Measurements from ENCODE around the gene SLC4A8. TPM values are rescaled to one million over a fixed set of nuclear protein-coding genes. Genes with fewer than 3 reads are reported as not detected.

The SLC4A8 gene
- total RNA-seq, 1 experiment from 2014 or later = 1.4 TPM

DNA sequence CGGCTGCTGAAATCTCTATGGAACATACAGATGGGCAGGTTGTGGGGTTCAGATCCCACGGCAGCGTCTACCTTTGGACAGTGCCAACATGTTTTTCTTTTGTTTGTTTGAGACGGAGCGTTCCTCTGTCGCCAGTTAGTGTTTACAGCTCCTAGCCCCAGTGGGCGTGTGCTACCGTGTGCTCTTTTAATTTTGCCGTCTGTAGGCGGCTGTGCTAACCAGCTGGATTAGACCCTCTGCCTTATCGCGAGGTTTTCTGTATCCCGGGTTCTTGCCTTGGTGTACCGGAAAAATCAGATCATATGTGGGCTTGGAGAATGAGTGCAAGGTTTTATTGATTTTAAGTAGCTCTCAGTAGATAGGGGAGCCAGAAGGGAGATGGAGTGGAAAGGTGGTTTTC lies 23.6 kb upstream of the SLC4A8 start:
- Histone ChIP-seq H4K20me1 (ENCODE audit: insufficient read depth) (no peaks in the 10 kb centered on the region), H2AFZ (ENCODE audit: low read depth, low read length, poor library complexity, severe bottlenecking) (no peak overlapping the region), H3K79me2 (ENCODE audit: insufficient read depth, low read length) (no peaks in the 10 kb centered on the region), H3K27ac (ENCODE audit: low read depth, low read length) (no peak overlapping the region), H3K9me3 (ENCODE audit: control insufficient read depth in 1 of 2, insufficient read depth in 1 of 2, low read depth in 1 of 2, low read length in 2 of 2) (no peaks in the 10 kb centered on the region), H3K4me1 (ENCODE audit: control insufficient read depth in 1 of 2, insufficient read depth in 2 of 2, low read length in 2 of 2) (no peaks in the 10 kb centered on the region), H3K4me2 (ENCODE audit: low read length) (no peak overlapping the region), H3K36me3 (ENCODE audit: control insufficient read depth in 1 of 2, insufficient read depth in 2 of 2, low read length in 2 of 2) (no peaks in the 10 kb centered on the region), H3K9me2 (ENCODE audit: insufficient read depth) (no peaks in the 10 kb centered on the region), H3K9ac (ENCODE audit: low read length) (no peak overlapping the region), H3K4me3 (replicated peaks in 1 of 2; ENCODE audit: low read depth in 1 of 2, low read length in 2 of 2) (no peak overlapping the region), H3K27me3 (ENCODE audit: insufficient read depth, low read length) (no peaks in the 10 kb centered on the region; the same call in 1 of the 2 replicates)
- DNase-seq (ENCODE audit: low read depth, low spot score) (no peak), ATAC-seq (no peak)
- no TSS peak for BruUV-seq (replicated peaks)
- ChIA-PET CTCF (no interaction called here), POLR2A (no interaction called here), RAD21 (ENCODE audit: low non-redundant PET in 1 of 2, low total read pairs in 2 of 2, uncharacterized antibody in 2 of 2, unreplicated experiment in 2 of 2) (no interaction called here)
- intact Hi-C loops (cut with micrococcal nuclease) = no loop called here
- TF ChIP-seq POLR2A (IDR thresholded peaks at IDR 0.05; ENCODE audit: borderline replicate concordance, extremely low read depth, insufficient read depth, insufficient read length) = no peak
- TF ChIP-seq, protein P1, sequence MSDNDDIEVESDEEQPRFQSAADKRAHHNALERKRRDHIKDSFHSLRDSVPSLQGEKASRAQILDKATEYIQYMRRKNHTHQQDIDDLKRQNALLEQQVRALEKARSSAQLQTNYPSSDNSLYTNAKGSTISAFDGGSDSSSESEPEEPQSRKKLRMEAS (IDR thresholded peaks at IDR 0.05) = no peak
- TF ChIP-seq, protein P2, sequence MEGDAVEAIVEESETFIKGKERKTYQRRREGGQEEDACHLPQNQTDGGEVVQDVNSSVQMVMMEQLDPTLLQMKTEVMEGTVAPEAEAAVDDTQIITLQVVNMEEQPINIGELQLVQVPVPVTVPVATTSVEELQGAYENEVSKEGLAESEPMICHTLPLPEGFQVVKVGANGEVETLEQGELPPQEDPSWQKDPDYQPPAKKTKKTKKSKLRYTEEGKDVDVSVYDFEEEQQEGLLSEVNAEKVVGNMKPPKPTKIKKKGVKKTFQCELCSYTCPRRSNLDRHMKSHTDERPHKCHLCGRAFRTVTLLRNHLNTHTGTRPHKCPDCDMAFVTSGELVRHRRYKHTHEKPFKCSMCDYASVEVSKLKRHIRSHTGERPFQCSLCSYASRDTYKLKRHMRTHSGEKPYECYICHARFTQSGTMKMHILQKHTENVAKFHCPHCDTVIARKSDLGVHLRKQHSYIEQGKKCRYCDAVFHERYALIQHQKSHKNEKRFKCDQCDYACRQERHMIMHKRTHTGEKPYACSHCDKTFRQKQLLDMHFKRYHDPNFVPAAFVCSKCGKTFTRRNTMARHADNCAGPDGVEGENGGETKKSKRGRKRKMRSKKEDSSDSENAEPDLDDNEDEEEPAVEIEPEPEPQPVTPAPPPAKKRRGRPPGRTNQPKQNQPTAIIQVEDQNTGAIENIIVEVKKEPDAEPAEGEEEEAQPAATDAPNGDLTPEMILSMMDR (IDR thresholded peaks at IDR 0.05 in 2 of 3, conservative IDR thresholded peaks at IDR 0.05 in 1 of 3; ENCODE audit: borderline replicate concordance in 1 of 3, insufficient read depth in 1 of 3, low read depth in 2 of 3, low read length in 2 of 3) = no peak
- TF ChIP-seq POLR2AphosphoS5 (IDR thresholded peaks at IDR 0.05; ENCODE audit: low read depth, low read length) = no peak
- TF ChIP-seq, protein P3, sequence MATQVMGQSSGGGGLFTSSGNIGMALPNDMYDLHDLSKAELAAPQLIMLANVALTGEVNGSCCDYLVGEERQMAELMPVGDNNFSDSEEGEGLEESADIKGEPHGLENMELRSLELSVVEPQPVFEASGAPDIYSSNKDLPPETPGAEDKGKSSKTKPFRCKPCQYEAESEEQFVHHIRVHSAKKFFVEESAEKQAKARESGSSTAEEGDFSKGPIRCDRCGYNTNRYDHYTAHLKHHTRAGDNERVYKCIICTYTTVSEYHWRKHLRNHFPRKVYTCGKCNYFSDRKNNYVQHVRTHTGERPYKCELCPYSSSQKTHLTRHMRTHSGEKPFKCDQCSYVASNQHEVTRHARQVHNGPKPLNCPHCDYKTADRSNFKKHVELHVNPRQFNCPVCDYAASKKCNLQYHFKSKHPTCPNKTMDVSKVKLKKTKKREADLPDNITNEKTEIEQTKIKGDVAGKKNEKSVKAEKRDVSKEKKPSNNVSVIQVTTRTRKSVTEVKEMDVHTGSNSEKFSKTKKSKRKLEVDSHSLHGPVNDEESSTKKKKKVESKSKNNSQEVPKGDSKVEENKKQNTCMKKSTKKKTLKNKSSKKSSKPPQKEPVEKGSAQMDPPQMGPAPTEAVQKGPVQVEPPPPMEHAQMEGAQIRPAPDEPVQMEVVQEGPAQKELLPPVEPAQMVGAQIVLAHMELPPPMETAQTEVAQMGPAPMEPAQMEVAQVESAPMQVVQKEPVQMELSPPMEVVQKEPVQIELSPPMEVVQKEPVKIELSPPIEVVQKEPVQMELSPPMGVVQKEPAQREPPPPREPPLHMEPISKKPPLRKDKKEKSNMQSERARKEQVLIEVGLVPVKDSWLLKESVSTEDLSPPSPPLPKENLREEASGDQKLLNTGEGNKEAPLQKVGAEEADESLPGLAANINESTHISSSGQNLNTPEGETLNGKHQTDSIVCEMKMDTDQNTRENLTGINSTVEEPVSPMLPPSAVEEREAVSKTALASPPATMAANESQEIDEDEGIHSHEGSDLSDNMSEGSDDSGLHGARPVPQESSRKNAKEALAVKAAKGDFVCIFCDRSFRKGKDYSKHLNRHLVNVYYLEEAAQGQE (IDR thresholded peaks at IDR 0.05; ENCODE audit: low read depth) = no peak
- TF ChIP-seq, protein P4, sequence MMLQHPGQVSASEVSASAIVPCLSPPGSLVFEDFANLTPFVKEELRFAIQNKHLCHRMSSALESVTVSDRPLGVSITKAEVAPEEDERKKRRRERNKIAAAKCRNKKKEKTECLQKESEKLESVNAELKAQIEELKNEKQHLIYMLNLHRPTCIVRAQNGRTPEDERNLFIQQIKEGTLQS (IDR thresholded peaks at IDR 0.05) = no peak
- no peak for TF ChIP-seq ZFX (IDR thresholded peaks at IDR 0.05)
- TF ChIP-seq ELF1 (IDR thresholded peaks at IDR 0.05; ENCODE audit: borderline replicate concordance, low read depth) = no peak
- TF ChIP-seq EZH2phosphoT487 (IDR thresholded peaks at IDR 0.05; ENCODE audit: borderline replicate concordance) = no peak
- no peak for TF ChIP-seq SIN3A (IDR thresholded peaks at IDR 0.05; ENCODE audit: low read depth)
- no peak for TF ChIP-seq CBX3 (IDR thresholded peaks at IDR 0.05; ENCODE audit: low read depth)
- no peak for TF ChIP-seq RAD21 (IDR thresholded peaks at IDR 0.05; ENCODE audit: low read depth)
- TF ChIP-seq, protein P5, sequence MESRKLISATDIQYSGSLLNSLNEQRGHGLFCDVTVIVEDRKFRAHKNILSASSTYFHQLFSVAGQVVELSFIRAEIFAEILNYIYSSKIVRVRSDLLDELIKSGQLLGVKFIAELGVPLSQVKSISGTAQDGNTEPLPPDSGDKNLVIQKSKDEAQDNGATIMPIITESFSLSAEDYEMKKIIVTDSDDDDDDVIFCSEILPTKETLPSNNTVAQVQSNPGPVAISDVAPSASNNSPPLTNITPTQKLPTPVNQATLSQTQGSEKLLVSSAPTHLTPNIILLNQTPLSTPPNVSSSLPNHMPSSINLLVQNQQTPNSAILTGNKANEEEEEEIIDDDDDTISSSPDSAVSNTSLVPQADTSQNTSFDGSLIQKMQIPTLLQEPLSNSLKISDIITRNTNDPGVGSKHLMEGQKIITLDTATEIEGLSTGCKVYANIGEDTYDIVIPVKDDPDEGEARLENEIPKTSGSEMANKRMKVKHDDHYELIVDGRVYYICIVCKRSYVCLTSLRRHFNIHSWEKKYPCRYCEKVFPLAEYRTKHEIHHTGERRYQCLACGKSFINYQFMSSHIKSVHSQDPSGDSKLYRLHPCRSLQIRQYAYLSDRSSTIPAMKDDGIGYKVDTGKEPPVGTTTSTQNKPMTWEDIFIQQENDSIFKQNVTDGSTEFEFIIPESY (IDR thresholded peaks at IDR 0.05; ENCODE audit: extremely low read depth, insufficient replicate concordance, low read length) = no peak

All from HCT116 (cell line).